CD4-positive, alpha-beta T cell treated with Interleukin-6 at 100 ng/mL for 8 hours (primary cell): ENCODE results near the gene TMEM30B.
"Not testable (repeated sequence)": the region's sequence is repeated elsewhere in the genome, so short reads cannot be mapped to it uniquely, and the experiment has no call there.

Experiments used
- DNase-seq: peaks from one replicate; pipeline ENCODE4 v3.0.0-alpha.2; 2020; ENCODE audit warnings: mixed read lengths, low spot score

TMEM30B gene

GRCh38 chr14:61281186-61281947 lies at the start of gene TMEM30B:
TMEM30B (minus strand) TSS chr14:61281338; CDS start chr14:61281147, 191 bp downstream.
- peak; percentile 46 for DNase-seq

GRCh38 chr14:61330511-61330910 lies 49.4 kb upstream of the TMEM30B start:
- DNase-seq: no peak

- DNase-seq: no peak
These were observed 48.4 kb upstream of the TMEM30B start for GRCh38 chr14:61329478-61330051.

- DNase-seq: no peak
These were observed 47.6 kb upstream of the TMEM30B start for GRCh38 chr14:61328626-61329262.

- no peak for DNase-seq
These were observed 45.7 kb upstream of the TMEM30B start for GRCh38 chr14:61326847-61327246.

GRCh38 chr14:61326146-61326545 lies 45.0 kb upstream of the TMEM30B start:
- no peak for DNase-seq

- no peak for DNase-seq
These were observed 44.0 kb upstream of the TMEM30B start for GRCh38 chr14:61325166-61325565.

GRCh38 chr14:61323970-61324369 lies 42.8 kb upstream of the TMEM30B start:
- no peak for DNase-seq

- DNase-seq: peak; percentile 61
These were observed 41.7 kb upstream of the TMEM30B start for GRCh38 chr14:61322799-61323290.

GRCh38 chr14:61322011-61322798 lies 41.1 kb upstream of the TMEM30B start:
- no peak for DNase-seq

GRCh38 chr14:61321385-61322010 lies 40.4 kb upstream of the TMEM30B start, which contains the start of gene PRKCH:
PRKCH (plus strand) TSS chr14:61321579; CDS start chr14:61322102, 523 bp downstream.
- peak; percentile 87 for DNase-seq

- no peak for DNase-seq
These were observed 39.8 kb upstream of the TMEM30B start for GRCh38 chr14:61320806-61321384.

- DNase-seq: not testable (repeated sequence)
These were observed 39.0 kb upstream of the TMEM30B start for GRCh38 chr14:61320170-61320569.

GRCh38 chr14:61319706-61320105 lies 38.6 kb upstream of the TMEM30B start:
- DNase-seq: no peak

- DNase-seq: no peak
These were observed 37.9 kb upstream of the TMEM30B start for GRCh38 chr14:61319086-61319485.

GRCh38 chr14:61315313-61315712 lies 34.2 kb upstream of the TMEM30B start:
- no peak for DNase-seq

GRCh38 chr14:61308701-61309100 lies 27.6 kb upstream of the TMEM30B start:
- DNase-seq: not testable (repeated sequence)

GRCh38 chr14:61308198-61308597 lies 27.1 kb upstream of the TMEM30B start:
- DNase-seq: no peak

- no peak for DNase-seq
These were observed 23.6 kb upstream of the TMEM30B start for GRCh38 chr14:61304688-61305087.

GRCh38 chr14:61300754-61301153 lies 19.6 kb upstream of the TMEM30B start:
- DNase-seq: no peak

GRCh38 chr14:61300209-61300608 lies 19.1 kb upstream of the TMEM30B start:
- DNase-seq: no peak
